Esophagus muscularis mucosa (tissue), 3 donors: ENCODE results near the gene TMEM119.

Experiments
- CTCF ChIP-seq, 3 experiments: fragments of 200-600 bp in 2 of 3; fragments of 450-650 bp in 1 of 3; sonication (generic) in 2 of 3; IDR thresholded peaks; one replicate each; pipeline ENCODE4 v1.5.1; 2017 to 2019; ENCODE audit warnings: antibody characterized with exemption in 3 of 3, mild to moderate bottlenecking in 2 of 3, moderate library complexity in 1 of 3
- POLR2A ChIP-seq: fragments of 450-650 bp; IDR thresholded peaks from one replicate; pipeline ENCODE4 v1.6.1; 2017; ENCODE audit warnings: antibody characterized with exemption, moderate library complexity, mild to moderate bottlenecking, low read depth
- POLR2AphosphoS5 ChIP-seq, 2 donors: sonication (generic); formaldehyde crosslinking; IDR thresholded peaks; one replicate each; pipeline ENCODE4 v1.6.1; 2017; ENCODE audit warnings: antibody characterized with exemption in 2 of 2

GRCh38 chr12:108637222-108637971, 39.5 kb upstream of the TMEM119 start:
- TF ChIP-seq CTCF (IDR thresholded peaks at IDR 0.05) (no peak), POLR2A (no peak), POLR2AphosphoS5 (IDR thresholded peaks at IDR 0.05) (no peak)
